Measurements from ENCODE around the gene GLRA2. TPM values are rescaled to one million over a fixed set of nuclear protein-coding genes. Genes with fewer than 3 reads are reported as not detected.

GLRA2 gene
- total RNA-seq, 1 donor: not detected

GRCh38 chrX:14694611-14695010, 165.3 kb downstream of the GLRA2 start:
- Histone ChIP-seq H3K27me3 (ENCODE audit: insufficient read depth, low read length) (no peaks in the 10 kb centered on the region), H3K79me2 (ENCODE audit: insufficient read depth, low read length) (no peaks in the 10 kb centered on the region), H3K4me1 (ENCODE audit: insufficient read depth, low read length) (peaks cover 3% of the 10 kb centered on the region), H3K9me3 (ENCODE audit: low read depth, low read length) (no peaks in the 10 kb centered on the region), H3K36me3 (ENCODE audit: insufficient read depth, low read length) (no peaks in the 10 kb centered on the region), H3K27ac (ENCODE audit: low read depth, low read length) (no peak overlapping the region), H3K4me3 (ENCODE audit: insufficient read depth, low read length) (no peak overlapping the region), H3K4me2 (ENCODE audit: insufficient read depth, low read length) (no peak overlapping the region), H2AFZ (ENCODE audit: low read length) (no peak overlapping the region), H4K20me1 (ENCODE audit: insufficient read depth, low read length) (no peaks in the 10 kb centered on the region)
- no peak for DNase-seq (ENCODE audit: insufficient read length, low spot score, missing footprints)
- TF ChIP-seq CTCF (IDR thresholded peaks at IDR 0.05; ENCODE audit: extremely low read depth, low read depth, low read length): no peak

GRCh38 chrX:14697451-14697850, 168.1 kb downstream of the GLRA2 start:
- H3K79me2 ChIP-seq (ENCODE audit: insufficient read depth, low read length): no peaks in the 10 kb centered on the region
- no peak overlapping the region for H3K4me3 ChIP-seq (ENCODE audit: insufficient read depth, low read length)
- no peak overlapping the region for H2AFZ ChIP-seq (ENCODE audit: low read length)
- no peaks in the 10 kb centered on the region for H4K20me1 ChIP-seq (ENCODE audit: insufficient read depth, low read length)
- no peak overlapping the region for H3K27ac ChIP-seq (ENCODE audit: low read depth, low read length)
- peak; percentile 49 for TF ChIP-seq CTCF (IDR thresholded peaks at IDR 0.05; ENCODE audit: extremely low read depth, low read depth, low read length)
- H3K36me3 ChIP-seq (ENCODE audit: insufficient read depth, low read length): no peaks in the 10 kb centered on the region
- no peaks in the 10 kb centered on the region for H3K27me3 ChIP-seq (ENCODE audit: insufficient read depth, low read length)
- H3K4me2 ChIP-seq (ENCODE audit: insufficient read depth, low read length): no peak overlapping the region
- no peaks in the 10 kb centered on the region for H3K9me3 ChIP-seq (ENCODE audit: low read depth, low read length)
- peak; percentile 15 for DNase-seq (ENCODE audit: insufficient read length, low spot score, missing footprints)
- H3K4me1 ChIP-seq (ENCODE audit: insufficient read depth, low read length): peaks cover 3% of the 10 kb centered on the region

DNA sequence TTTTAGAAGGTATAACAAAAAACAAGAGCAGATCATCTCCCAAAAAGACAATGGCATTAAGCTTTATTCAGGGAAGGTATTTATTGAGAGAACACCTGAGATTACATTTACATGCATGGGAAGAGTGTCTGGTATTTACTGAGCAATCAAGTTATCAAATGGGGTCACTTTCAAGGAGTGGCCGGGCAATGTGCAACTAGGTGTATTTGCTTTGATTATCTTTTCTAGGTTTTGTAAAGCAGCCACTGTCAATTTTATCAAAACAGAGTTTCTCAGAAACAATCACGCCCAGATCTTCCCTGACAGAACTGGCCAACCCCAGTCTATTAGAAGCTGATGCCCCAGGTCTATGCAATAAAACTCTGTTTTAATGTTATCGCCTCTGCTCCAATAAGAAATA, 169.5 kb downstream of the GLRA2 start:
- TF ChIP-seq CTCF (IDR thresholded peaks at IDR 0.05; ENCODE audit: extremely low read depth, low read depth, low read length): no peak
- H3K27me3 ChIP-seq (ENCODE audit: insufficient read depth, low read length): no peaks in the 10 kb centered on the region
- no peaks in the 10 kb centered on the region for H3K36me3 ChIP-seq (ENCODE audit: insufficient read depth, low read length)
- H3K4me1 ChIP-seq (ENCODE audit: insufficient read depth, low read length): peaks cover 3% of the 10 kb centered on the region
- no peaks in the 10 kb centered on the region for H3K9me3 ChIP-seq (ENCODE audit: low read depth, low read length)
- H3K79me2 ChIP-seq (ENCODE audit: insufficient read depth, low read length): no peaks in the 10 kb centered on the region
- no peak for DNase-seq (ENCODE audit: insufficient read length, low spot score, missing footprints)
- no peak overlapping the region for H3K4me3 ChIP-seq (ENCODE audit: insufficient read depth, low read length)
- H3K27ac ChIP-seq (ENCODE audit: low read depth, low read length): no peak overlapping the region
- H4K20me1 ChIP-seq (ENCODE audit: insufficient read depth, low read length): no peaks in the 10 kb centered on the region
- no peak overlapping the region for H3K4me2 ChIP-seq (ENCODE audit: insufficient read depth, low read length)
- no peak overlapping the region for H2AFZ ChIP-seq (ENCODE audit: low read length)

- Histone ChIP-seq H4K20me1 (ENCODE audit: insufficient read depth, low read length) (no peaks in the 10 kb centered on the region), H3K9me3 (ENCODE audit: low read depth, low read length) (no peaks in the 10 kb centered on the region), H3K79me2 (ENCODE audit: insufficient read depth, low read length) (no peaks in the 10 kb centered on the region), H3K4me3 (ENCODE audit: insufficient read depth, low read length) (no peak overlapping the region), H3K4me2 (ENCODE audit: insufficient read depth, low read length) (no peak overlapping the region), H3K36me3 (ENCODE audit: insufficient read depth, low read length) (no peaks in the 10 kb centered on the region), H3K27me3 (ENCODE audit: insufficient read depth, low read length) (no peaks in the 10 kb centered on the region), H2AFZ (ENCODE audit: low read length) (no peak overlapping the region), H3K4me1 (ENCODE audit: insufficient read depth, low read length) (peaks cover 3% of the 10 kb centered on the region), H3K27ac (ENCODE audit: low read depth, low read length) (no peak overlapping the region)
- DNase-seq (ENCODE audit: insufficient read length, low spot score, missing footprints): no peak
- TF ChIP-seq CTCF (IDR thresholded peaks at IDR 0.05; ENCODE audit: extremely low read depth, low read depth, low read length): no peak
Measured at GRCh38 chrX:14700982-14701381, 171.6 kb downstream of the GLRA2 start.
